NT2/D1 (cell line): Measurements from ENCODE around the gene CCNE1.

Experiments used
- SUZ12 ChIP-seq: IDR thresholded peaks from 2 replicates; pipeline ENCODE4 v1.6.1; 2011; ENCODE audit not compliant: insufficient read length, insufficient read depth; ENCODE audit errors: extremely low read depth
- YY1 ChIP-seq: IDR thresholded peaks from 2 replicates; pipeline ENCODE4 v1.6.1; 2011; ENCODE audit not compliant: insufficient read length, insufficient read depth
- ZNF274 ChIP-seq: IDR thresholded peaks from 2 replicates; pipeline ENCODE4 v1.6.1; 2011; ENCODE audit warnings: mild to moderate bottlenecking, low read depth, low read length

- no peak for TF ChIP-seq ZNF274
- no peak for TF ChIP-seq SUZ12
- no peak for TF ChIP-seq YY1
Observed at GRCh38 chr19:29831686-29832085, 19.9 kb downstream of the CCNE1 start.
